DMS153 treated with DMSO at 0.1 percent for 48 hours (cell line): ENCODE results near the gene DSCAM.
A peak's percentile ranks its signal among the peaks of the same experiment; 100 is the strongest.
"Not testable (repeated sequence)": the region's sequence is repeated elsewhere in the genome, so short reads cannot be mapped to it uniquely, and the experiment has no call there.

Experiments
- DNase-seq: peaks from one replicate; lab custom pipeline; 2025; ENCODE audit not compliant: unreplicated experiment; lab: John Stamatoyannopoulos, UW

Gene DSCAM

GRCh38 chr21:40028393-40028792 lies 818.6 kb downstream of the DSCAM start:
- DNase-seq, result not testable (repeated sequence)

DNA sequence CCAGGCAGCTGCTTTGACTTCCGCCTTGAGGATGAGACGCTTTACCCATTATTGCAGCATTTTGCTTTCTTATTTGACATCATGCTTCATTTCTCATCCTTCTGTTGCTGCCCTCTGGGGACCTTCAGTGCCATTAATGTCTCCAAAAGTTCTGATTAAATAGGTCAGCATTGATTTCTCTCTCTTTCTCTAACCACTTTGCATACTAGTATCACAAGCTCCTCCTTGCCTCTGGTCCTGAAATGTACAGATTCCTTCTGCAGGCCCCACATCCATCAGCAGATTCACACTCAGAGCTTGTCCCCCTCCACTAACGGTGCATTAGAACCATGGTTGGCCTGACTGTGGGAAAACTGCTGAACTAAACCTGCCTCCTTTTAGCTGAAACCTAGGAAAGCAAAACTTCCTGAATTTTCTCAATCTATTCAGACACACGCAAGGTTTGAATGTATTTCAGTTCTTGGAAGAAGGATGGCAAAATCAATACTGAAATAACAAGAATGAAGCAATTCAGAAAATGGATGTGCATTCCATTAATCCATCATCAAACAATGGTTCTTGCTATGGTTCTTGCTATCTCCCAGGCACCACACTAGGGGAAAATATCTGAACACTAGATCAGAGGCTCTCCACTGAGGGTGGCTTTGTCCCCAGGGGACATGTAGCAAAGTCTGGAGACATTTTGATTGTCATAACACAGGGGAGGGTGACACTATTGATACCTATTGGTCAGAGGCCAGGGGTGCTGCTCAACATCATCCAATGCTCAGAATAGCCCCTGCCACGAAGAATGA lies 825.2 kb downstream of the DSCAM start:
- DNase-seq, result no peak

DNA sequence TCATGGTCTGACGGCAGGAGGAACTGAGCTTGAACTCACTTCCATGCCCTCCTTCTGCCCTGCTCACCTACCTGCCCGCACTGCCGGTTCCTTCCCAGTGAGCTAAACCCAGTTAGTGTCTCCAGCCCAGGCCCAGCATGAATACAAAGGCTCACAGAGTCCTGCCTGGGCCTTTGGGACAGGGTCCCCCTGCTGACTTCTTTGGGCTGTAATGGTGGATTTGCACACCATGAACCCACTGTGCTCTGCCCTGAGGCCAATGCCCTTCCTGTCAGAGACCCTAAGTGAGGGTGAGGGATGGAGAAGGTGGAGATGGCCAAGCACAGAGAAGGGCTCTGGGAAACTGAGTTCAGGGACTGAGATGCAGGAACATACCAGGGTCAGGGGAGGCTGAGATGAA lies 826.3 kb downstream of the DSCAM start:
- DNase-seq, result no peak

DNA sequence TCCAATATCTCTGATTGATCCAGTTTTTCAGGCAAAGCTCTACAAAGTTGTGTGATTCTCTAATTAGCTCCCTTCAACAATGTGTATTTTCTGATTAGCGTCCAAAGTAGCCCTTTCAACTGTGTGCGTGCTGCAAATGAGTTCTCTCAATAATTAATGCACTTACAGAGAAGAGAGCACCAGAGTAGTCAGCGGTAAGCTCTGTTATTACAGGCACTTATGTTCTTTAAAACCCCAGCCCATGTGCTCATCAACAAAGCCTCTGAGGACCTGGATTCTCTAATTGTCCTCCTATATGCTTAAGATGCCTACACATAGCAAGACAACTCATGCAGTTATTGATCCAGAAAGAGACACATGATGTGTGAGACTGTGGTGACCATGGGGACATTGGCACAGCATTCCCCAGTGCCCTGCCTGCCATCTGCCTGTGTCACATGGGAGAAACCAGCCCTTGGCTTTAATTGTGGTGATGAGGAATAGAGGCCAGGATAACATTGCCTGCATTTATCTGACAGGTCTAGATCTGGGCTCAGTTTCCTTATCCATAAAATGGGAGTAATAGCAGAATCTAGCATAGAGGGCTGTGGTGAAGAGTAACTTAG lies 828.0 kb downstream of the DSCAM start:
- no peak for DNase-seq

DNA sequence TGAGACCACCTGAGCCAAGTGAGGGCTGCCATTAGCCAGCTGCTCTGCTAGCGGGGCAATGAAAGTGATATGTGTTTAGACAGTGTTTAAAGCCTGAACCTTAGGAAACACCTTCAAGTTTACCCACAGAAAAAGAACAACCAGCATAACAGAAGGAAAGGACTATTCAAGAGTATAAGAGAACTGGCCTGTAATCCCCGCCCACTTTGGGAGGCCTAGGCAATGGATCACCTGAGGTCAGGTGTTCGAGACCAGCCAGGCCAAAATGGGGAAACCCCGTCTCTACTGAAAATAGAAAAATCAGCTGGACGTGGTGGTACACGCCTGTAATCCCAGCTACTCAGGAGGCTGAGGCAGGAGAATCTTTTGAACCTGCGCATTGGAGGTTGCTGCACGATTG lies 830.3 kb downstream of the DSCAM start:
- no peak for DNase-seq

- DNase-seq, result no peak
Observed at GRCh38 chr21:40016234-40016633, 830.7 kb downstream of the DSCAM start.

DNA sequence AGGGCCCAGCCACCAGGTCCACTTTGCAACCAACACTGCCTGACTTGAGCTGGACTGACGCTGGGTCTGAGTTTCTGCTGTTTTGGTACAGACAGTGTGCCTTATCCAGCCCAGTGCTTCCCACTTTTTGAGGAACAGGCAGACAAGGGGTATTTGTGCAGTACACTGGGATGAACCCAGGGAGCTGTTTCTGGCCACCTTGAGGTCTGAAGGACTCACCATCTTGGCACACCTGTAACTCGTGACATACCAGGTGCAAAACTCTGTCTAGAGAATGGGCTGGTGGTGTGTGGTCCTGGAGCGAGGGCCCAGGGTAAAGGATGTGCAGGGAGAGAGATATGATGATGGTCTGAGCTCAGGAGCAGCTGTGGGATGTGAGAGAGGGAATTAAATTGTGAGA lies 831.1 kb downstream of the DSCAM start:
- no peak for DNase-seq

GRCh38 chr21:40014394-40014793 lies 832.6 kb downstream of the DSCAM start:
- DNase-seq, result no peak

DNA sequence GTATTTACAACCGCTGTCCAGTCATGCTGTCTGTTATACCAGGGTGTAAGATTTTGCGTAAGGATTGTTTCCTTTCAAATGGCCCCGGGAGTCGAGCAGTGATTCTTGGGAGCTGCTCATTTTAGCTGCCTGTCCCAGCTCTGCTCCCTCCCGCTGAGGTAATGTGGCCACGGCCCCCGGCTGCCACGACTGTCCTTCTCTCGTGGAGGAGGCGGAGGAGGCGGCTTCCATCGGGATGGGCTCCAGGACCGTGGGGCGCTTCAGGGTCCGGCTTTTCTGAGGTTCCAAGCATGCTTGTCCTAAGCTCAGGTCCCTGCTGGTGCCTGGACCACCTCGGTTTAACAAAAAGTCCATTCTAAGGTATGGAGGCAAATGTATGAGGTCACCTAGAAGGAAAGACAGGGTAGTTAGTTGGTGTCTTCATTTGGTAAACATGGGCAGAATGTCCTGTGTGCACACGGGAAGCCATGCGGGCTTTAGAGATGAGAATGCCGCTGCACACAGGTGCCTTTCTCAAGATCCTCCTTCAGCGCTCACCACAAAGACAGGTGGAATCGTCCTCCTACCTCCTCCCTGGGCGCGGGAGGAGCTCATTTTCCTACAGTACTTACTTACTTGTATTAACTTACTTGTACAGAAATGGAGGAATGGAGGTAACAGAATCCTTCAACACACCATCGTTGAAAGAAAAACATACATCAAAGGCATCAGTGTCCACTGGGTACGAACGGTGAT lies 833.8 kb downstream of the DSCAM start:
- no peak for DNase-seq

DNA sequence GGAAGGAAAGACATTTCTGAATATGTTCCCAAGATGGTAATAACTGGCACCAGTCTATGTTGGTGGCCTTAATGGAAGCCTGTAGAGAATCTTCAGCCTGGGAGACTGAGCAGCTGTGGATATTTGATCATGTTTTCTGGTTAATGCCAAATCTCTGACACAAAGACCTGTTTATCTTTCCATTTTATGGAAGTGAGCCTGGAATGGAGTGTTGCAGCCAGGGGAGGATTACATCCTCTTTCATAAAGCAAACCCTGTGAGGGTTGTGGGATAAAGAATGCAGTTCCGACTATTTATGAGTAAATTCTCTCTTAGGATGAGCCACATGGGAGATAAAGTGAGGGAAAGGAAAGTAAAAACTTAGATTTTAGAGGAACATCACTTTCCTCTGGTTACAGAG lies 835.6 kb downstream of the DSCAM start:
- DNase-seq, result peak; percentile 3

- no peak for DNase-seq
Observed at GRCh38 chr21:40002978-40003377, 844.0 kb downstream of the DSCAM start.

GRCh38 chr21:39984286-39984991 lies 862.5 kb downstream of the DSCAM start:
- no peak for DNase-seq

GRCh38 chr21:39980241-39980820 lies 866.6 kb downstream of the DSCAM start:
- no peak for DNase-seq

DNA sequence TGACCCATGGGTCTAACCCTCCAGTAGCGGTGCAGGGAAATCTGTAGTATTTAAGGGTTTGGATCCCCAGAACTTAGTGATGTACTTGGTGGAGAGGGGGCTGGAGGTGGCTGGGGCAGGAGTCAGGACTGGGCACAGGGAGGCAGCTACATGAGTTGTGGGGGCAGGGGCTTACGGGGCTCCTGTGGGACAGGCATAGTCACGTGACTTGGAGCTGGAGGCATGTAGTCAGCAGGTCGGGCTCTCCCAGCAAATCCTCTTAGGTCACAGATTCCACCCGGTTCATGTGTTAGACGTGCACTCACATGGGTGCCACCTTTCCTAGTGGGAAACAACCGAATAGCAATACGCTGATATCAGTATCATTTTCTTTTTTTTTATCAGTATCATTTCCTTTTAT lies 867.6 kb downstream of the DSCAM start:
- no peak for DNase-seq

DNA sequence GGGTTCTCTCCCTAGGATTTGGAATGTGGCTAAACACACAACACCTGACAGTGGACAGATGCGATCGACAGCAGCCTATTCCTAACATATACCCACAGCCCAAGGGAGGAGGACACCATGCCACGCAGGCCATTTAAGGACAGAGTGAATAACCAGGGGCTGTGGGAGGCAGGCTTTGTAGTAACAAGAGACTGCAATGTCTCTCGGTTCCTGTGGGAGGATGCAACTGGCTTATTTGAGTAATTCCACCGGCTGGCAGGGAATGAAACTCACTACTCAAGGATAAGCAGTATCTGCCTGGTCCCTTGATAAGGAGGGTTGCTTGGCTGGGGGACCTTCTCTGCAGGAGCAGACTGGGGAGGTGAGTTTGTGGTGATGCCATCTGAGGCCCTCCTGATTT lies 870.2 kb downstream of the DSCAM start:
- DNase-seq, result no peak

DNA sequence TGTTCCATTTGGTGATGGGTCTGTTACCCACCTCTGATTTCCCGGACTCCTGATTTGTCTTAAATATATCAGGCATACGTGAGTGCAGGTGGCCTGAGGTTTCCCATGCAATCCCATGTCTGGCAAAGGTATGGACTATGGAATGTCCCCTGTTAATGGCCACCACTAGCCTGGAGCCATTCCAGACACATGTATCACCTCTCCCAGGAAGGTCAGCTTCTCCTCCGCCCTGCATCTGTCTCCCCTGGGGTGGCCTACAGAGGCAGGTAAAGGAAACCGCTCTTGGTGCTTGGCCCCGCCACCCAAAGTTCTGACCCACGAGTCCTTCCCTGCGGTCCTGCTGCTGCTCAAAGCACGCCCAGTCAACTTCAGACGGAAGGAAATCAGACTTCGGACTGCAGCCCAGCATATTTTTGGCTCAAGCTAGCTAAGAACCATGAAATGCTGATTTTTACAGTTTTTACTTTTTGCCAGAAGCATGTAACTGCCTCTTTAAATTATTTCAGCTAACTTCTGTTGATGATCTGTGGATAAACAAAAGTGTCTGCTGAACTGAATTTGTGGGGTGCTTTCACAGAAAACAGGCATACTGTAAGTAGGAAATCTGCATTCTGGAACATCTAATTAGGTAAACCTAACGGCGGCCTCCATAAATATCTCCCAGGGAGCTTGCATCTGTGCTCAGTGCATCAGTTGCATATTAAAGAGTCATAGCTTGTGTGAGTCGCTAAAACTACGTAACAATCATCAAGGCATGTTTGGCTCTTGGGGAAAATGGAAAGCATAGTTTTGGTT lies 873.8 kb downstream of the DSCAM start:
- no peak for DNase-seq

DNA sequence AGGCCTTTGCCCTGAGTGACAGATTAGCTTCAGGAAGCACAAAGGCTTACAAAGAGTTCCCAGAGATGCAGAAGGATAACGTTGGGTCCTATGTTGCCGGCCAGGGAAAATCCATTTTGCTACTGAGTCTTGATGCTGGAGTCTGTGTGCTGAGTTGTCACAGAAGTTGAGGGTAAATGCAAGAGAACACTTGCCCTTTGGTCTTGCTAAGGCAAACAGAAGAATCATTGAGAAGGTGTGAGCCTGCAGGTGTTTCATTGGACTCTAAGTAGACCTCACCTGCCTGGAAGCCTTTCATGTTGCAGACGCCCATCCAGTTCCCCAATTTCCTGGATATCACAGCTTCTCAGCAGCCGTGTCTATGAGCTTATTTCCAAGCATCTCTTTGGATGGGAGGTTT lies 874.5 kb downstream of the DSCAM start:
- no peak for DNase-seq

- DNase-seq, result no peak
Observed at GRCh38 chr21:39971956-39972355, 875.0 kb downstream of the DSCAM start.

GRCh38 chr21:39969691-39970364 lies 877.1 kb downstream of the DSCAM start:
- no peak for DNase-seq

- no peak for DNase-seq
Observed at GRCh38 chr21:39968010-39968409, 878.9 kb downstream of the DSCAM start.
